Keratinocyte (primary cell): ENCODE results near the gene RETREG3. TPM values are rescaled to one million over a fixed set of nuclear protein-coding genes. Genes with fewer than 3 reads are reported as not detected.

Experiments
- DNase-seq: peaks from one replicate; pipeline ENCODE4 v3.0.0-alpha.2; 2011; ENCODE audit warnings: low read depth, missing footprints, low spot score
- FAIRE-seq: peaks from 2 replicates; lab custom pipeline; 2011; peaks lifted over from hg19 to GRCh38; lab: Jason Lieb, UNC
- H2AFZ ChIP-seq: 2 replicates; pipeline ENCODE4 v1.6.0; 2012; ENCODE audit warnings: low read length, control low read depth, inconsistent platforms; ENCODE audit not compliant: control insufficient read depth
- H3K27ac ChIP-seq: 2 replicates; pipeline ENCODE4 v1.5.1; 2011; ENCODE audit warnings: low read length; ENCODE audit not compliant: control insufficient read depth, insufficient read depth
- H3K27me3 ChIP-seq: 3 replicates; pipeline ENCODE4 v1.6.0; 2011; ENCODE audit warnings: low read length; ENCODE audit not compliant: control insufficient read depth, insufficient read depth; ENCODE audit errors: extremely low read depth
- H3K36me3 ChIP-seq, 2 experiments: 2 replicates in 1 of 2; 3 replicates in 1 of 2; pipeline ENCODE4 v1.5.1; 2011; ENCODE audit warnings: low read length in 2 of 2, mild to moderate bottlenecking in 1 of 2; ENCODE audit not compliant: control insufficient read depth in 2 of 2, insufficient read depth in 2 of 2; ENCODE audit errors: extremely low read depth in 1 of 2
- H3K4me1 ChIP-seq: 3 replicates; pipeline ENCODE4 v1.5.1; 2011; ENCODE audit warnings: low read length; ENCODE audit not compliant: control insufficient read depth, insufficient read depth; ENCODE audit errors: extremely low read depth
- H3K4me2 ChIP-seq: 3 replicates; pipeline ENCODE4 v1.6.0; 2011; ENCODE audit warnings: low read depth, low read length; ENCODE audit not compliant: control insufficient read depth, insufficient read depth; ENCODE audit errors: extremely low read depth
- H3K4me3 ChIP-seq, 3 experiments: fragments of 200-600 bp in 1 of 3; sonication (generic) in 1 of 3; 2 replicates in 2 of 3; 3 replicates in 1 of 3; pipeline ENCODE4 v1.5.1; 2011 to 2016; ENCODE audit warnings: low read length in 3 of 3, mild to moderate bottlenecking in 3 of 3, control low read depth in 2 of 3, inconsistent platforms in 1 of 3, low read depth in 1 of 3, mixed read lengths in 1 of 3, mixed run types in 1 of 3, moderate library complexity in 1 of 3; ENCODE audit not compliant: control insufficient read depth in 2 of 3, insufficient read depth in 2 of 3; ENCODE audit errors: extremely low read depth in 1 of 3
- H3K79me2 ChIP-seq: 2 replicates; pipeline ENCODE4 v1.6.0; 2012; ENCODE audit warnings: low read length; ENCODE audit not compliant: control insufficient read depth, insufficient read depth
- H3K9ac ChIP-seq: 3 replicates; pipeline ENCODE4 v1.6.0; 2011; ENCODE audit warnings: low read length; ENCODE audit not compliant: control insufficient read depth, insufficient read depth; ENCODE audit errors: extremely low read depth
- H3K9me1 ChIP-seq: 3 replicates; pipeline ENCODE4 v1.6.0; 2011; ENCODE audit warnings: low read length; ENCODE audit not compliant: control insufficient read depth, insufficient read depth; ENCODE audit errors: extremely low read depth
- H3K9me3 ChIP-seq: 2 replicates; pipeline ENCODE4 v1.5.1; 2012; ENCODE audit warnings: low read depth, low read length; ENCODE audit not compliant: control insufficient read depth
- H4K20me1 ChIP-seq: 3 replicates; pipeline ENCODE4 v1.6.0; 2011; ENCODE audit warnings: low read length; ENCODE audit not compliant: control insufficient read depth, insufficient read depth; ENCODE audit errors: extremely low read depth
- EZH2 ChIP-seq: IDR thresholded peaks from one replicate; pipeline ENCODE4 v1.6.1; 2012; ENCODE audit warnings: inconsistent platforms, mild to moderate bottlenecking, low read length, moderate library complexity
- dilution Hi-C: fragments of 300-500 bp; cut with MboI; formaldehyde crosslinking; loops from one replicate; pipeline ENCODE4 v1.7.0; 2020; ENCODE audit warnings: low sequenced_read_pairs; ENCODE audit not compliant: extremely low pct_ligation_motif_present
- polyA plus RNA-seq, 5 experiments: library from polyadenylated mRNA; depleted of rRNA in 3 of 5; stranded (reverse) in 3 of 5; stranded (forward) in 1 of 5; unstranded in 1 of 5; fragments of >200 nt; gene quantifications; 1 replicate in 1 of 5; 2 replicates in 3 of 5; 3 replicates in 1 of 5; pipeline versions ENCODE4 v1.2.1 to v1.2.3, GENCODE V29; 2011 to 2012; ENCODE audit warnings: missing spikeins in 2 of 5, low read depth in 1 of 5, low replicate concordance in 1 of 5
- TF ChIP-seq, protein P1 (sequence below), 3 experiments: IDR thresholded peaks in 1 of 3; conservative IDR thresholded peaks in 1 of 3; optimal IDR thresholded peaks in 1 of 3; 2 replicates in 2 of 3; 3 replicates in 1 of 3; pipeline versions ENCODE3 to v1.5.1; 2011; ENCODE audit warnings: low read length in 3 of 3, mild to moderate bottlenecking in 3 of 3, moderate library complexity in 2 of 3, control low read depth in 1 of 3, inconsistent platforms in 1 of 3; ENCODE audit not compliant: insufficient read depth in 2 of 3; ENCODE audit errors: extremely low read depth in 1 of 3

Gene RETREG3
- polyA plus RNA-seq, 1 donor (not counting 4 experiments of a cell fraction or from before 2014, with no cell fraction given), result 25.2 TPM

DNA sequence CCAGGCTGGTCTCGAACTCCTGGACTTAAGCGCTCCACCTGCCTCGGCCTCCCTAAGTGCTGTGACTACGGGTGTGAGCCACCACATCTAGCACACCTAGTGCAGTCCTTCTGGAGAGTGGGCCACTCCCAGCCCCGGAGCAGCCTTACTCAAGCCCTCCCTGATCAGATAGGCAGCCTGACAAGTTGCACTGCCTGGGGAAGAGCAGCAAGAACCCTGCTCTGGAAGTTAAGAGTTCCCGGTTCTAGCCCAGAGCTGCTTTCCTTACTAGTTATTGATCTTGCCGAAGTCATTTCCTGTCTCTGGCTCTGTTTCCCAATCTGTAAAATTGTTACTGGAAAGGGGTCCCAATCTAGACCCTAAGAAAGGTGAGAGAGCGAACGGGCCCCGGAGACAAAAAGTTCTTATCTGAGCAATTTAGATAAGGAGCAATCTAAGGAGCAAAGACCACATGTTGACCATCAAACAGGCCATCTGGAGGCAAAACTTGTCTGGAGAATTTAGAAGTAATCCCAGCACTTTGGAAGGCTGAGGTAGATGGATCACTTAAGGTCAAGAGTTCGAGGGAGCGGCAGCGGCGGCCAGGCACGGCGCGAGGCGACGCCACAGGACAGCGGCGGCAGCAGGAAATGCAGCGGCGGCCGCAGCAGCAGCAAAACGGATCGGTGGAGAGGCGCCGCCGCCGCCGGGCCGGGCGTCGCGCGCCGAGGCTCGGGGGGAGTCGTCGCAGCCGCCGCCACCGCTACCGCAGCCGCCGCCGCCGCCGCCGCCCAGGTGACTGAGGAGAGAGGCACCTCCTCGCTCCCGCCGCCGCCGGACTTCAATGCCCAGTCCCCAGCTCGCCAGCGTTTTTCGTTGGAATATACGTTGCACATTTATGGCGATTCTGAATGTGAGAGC is 77.5 kb downstream of the RETREG3 start:
- Histone ChIP-seq H4K20me1 (no peaks in the 10 kb centered on the region), H3K79me2 (peaks cover under 1% of the 10 kb centered on the region), H3K9me1 (no peaks in the 10 kb centered on the region), H2AFZ (peak overlapping the region; percentile 79), H3K4me2 (peak overlapping the region; percentile 76), H3K9me3 (no peaks in the 10 kb centered on the region), H3K9ac (peak overlapping the region; percentile 56), H3K4me1 (peaks cover 30% of the 10 kb centered on the region), H3K4me3 (peak overlapping the region in 2 of 3 experiments; percentile 43 to 49), H3K36me3 (no peaks in the 10 kb centered on the region), H3K27ac (no peak overlapping the region), H3K27me3 (no peaks in the 10 kb centered on the region)
- DNase-seq, result no peak
- dilution Hi-C loops, result no loop called here
- TF ChIP-seq EZH2, result no peak
- TF ChIP-seq, protein P1, sequence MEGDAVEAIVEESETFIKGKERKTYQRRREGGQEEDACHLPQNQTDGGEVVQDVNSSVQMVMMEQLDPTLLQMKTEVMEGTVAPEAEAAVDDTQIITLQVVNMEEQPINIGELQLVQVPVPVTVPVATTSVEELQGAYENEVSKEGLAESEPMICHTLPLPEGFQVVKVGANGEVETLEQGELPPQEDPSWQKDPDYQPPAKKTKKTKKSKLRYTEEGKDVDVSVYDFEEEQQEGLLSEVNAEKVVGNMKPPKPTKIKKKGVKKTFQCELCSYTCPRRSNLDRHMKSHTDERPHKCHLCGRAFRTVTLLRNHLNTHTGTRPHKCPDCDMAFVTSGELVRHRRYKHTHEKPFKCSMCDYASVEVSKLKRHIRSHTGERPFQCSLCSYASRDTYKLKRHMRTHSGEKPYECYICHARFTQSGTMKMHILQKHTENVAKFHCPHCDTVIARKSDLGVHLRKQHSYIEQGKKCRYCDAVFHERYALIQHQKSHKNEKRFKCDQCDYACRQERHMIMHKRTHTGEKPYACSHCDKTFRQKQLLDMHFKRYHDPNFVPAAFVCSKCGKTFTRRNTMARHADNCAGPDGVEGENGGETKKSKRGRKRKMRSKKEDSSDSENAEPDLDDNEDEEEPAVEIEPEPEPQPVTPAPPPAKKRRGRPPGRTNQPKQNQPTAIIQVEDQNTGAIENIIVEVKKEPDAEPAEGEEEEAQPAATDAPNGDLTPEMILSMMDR (optimal IDR thresholded peaks at IDR 0.05 in 1 of 3, IDR thresholded peaks at IDR 0.05 in 1 of 3, conservative IDR thresholded peaks at IDR 0.05 in 1 of 3; ENCODE audit: extremely low read depth in 1 of 3, insufficient read depth in 2 of 3, low read length in 3 of 3), result peak; percentile 20 to 59 (median 44)
- FAIRE-seq, result no peak

DNA sequence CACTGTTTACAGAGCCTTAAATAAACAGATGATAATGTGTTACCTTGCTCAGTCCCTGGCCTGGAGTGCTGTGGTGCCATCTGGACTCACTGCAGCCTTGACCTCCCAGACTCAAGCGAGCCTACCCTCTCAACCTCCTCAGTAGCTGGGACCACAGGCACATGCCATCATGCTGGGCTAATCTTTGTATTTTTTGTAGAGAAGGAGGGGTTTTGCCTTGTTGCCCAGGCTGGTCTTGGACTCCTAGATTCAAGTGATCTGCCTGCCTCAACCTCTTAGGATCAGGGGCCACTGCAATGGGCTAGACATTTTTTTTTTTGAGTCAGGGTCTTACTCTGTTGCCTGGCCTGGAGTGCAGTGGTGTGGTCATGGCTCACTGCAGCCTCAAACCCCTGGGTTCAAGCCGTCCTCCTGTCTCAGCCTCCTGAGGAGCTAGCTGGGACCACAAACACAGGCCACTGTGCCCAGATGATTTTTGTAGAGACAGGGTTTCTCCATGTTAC is 78.2 kb downstream of the RETREG3 start:
- TF ChIP-seq, protein P1 (optimal IDR thresholded peaks at IDR 0.05 in 1 of 3, IDR thresholded peaks at IDR 0.05 in 1 of 3, conservative IDR thresholded peaks at IDR 0.05 in 1 of 3; ENCODE audit: extremely low read depth in 1 of 3, insufficient read depth in 2 of 3, low read length in 3 of 3), result no peak
- no peak overlapping the region for H3K27ac ChIP-seq
- H3K9ac ChIP-seq, result no peak overlapping the region
- H3K36me3 ChIP-seq, result no peaks in the 10 kb centered on the region
- H3K27me3 ChIP-seq, result no peaks in the 10 kb centered on the region
- no peaks in the 10 kb centered on the region for H3K79me2 ChIP-seq
- no peaks in the 10 kb centered on the region for H4K20me1 ChIP-seq
- no peaks in the 10 kb centered on the region for H3K9me3 ChIP-seq
- no peaks in the 10 kb centered on the region for H3K9me1 ChIP-seq
- no peak overlapping the region for H3K4me2 ChIP-seq
- peaks cover 31% of the 10 kb centered on the region for H3K4me1 ChIP-seq
- FAIRE-seq (no peak), DNase-seq (no peak)
- no peak overlapping the region for H3K4me3 ChIP-seq
- no peak overlapping the region for H2AFZ ChIP-seq
- dilution Hi-C loops, result no loop called here

Other genes with a start within 250 kb of the RETREG3 start
- 30.6 to 55.8 TPM (median 37.4 TPM) in 3 replicates for gene STAT3, start 220.9 kb downstream of the RETREG3 start, polyA plus RNA-seq
- gene CAVIN1, start 186.1 kb downstream of the RETREG3 start, polyA plus RNA-seq, result 172 to 237 TPM (median 190 TPM) in 3 replicates
- 24.0 to 43.7 TPM (median 41.9 TPM) in 3 replicates for gene ATP6V0A1, start 150.5 kb downstream of the RETREG3 start, polyA plus RNA-seq
- gene NAGLU, start 73.1 kb downstream of the RETREG3 start, polyA plus RNA-seq, result 6.9 to 13.1 TPM (median 10.8 TPM) in 3 replicates
- 3.6 to 14.7 TPM (median 5.3 TPM) in 3 replicates for gene HSD17B1, start 56.5 kb downstream of the RETREG3 start, polyA plus RNA-seq
- gene COASY, start 47.2 kb downstream of the RETREG3 start, polyA plus RNA-seq, result 25.9 to 49.8 TPM (median 26.2 TPM) in 3 replicates
- gene MLX, start 42.3 kb downstream of the RETREG3 start, polyA plus RNA-seq, result 39.2 to 45.1 TPM (median 39.5 TPM) in 3 replicates
- 2.4 to 7.8 TPM (median 7.7 TPM) in 3 replicates for gene PSMC3IP, start 31.6 kb downstream of the RETREG3 start, polyA plus RNA-seq
- gene TUBG1, start 309 bp upstream of the RETREG3 start, polyA plus RNA-seq, result 35.1 to 141 TPM (median 54.8 TPM) in 3 replicates
- gene TUBG2, start 49.9 kb upstream of the RETREG3 start, polyA plus RNA-seq, result 13.5 to 17.8 TPM (median 14.5 TPM) in 3 replicates
- gene PLEKHH3, start 67.6 kb upstream of the RETREG3 start, polyA plus RNA-seq, result 3.1 to 10.7 TPM (median 4.9 TPM) in 3 replicates
- gene CCR10, start 72.5 kb upstream of the RETREG3 start, polyA plus RNA-seq, result 0.02 to 0.05 TPM (median 0.03 TPM) in 3 replicates
- gene CNTNAP1, start 73.2 kb upstream of the RETREG3 start, polyA plus RNA-seq, result 0.46 to 2.0 TPM (median 0.71 TPM) in 3 replicates
- 13.6 to 18.4 TPM (median 18.3 TPM) in 3 replicates for gene EZH1, start 135.7 kb upstream of the RETREG3 start, polyA plus RNA-seq
- gene RAMP2, start 151.9 kb upstream of the RETREG3 start, polyA plus RNA-seq, result 0.19 TPM in 1 of 3 replicates, not detected in the others
- gene VPS25, start 164.1 kb upstream of the RETREG3 start, polyA plus RNA-seq, result 122 to 141 TPM (median 133 TPM) in 3 replicates
- 0.03 to 0.10 TPM (median 0.04 TPM) in 3 replicates for gene WNK4, start 171.2 kb upstream of the RETREG3 start, polyA plus RNA-seq
- 83.6 to 97.8 TPM (median 92.4 TPM) in 3 replicates for gene COA3, start 189.3 kb upstream of the RETREG3 start, polyA plus RNA-seq
- not detected in 3 replicates for gene CNTD1, start 189.5 kb upstream of the RETREG3 start, polyA plus RNA-seq
- gene BECN1, start 214.9 kb upstream of the RETREG3 start, polyA plus RNA-seq, result 71.6 to 94.2 TPM (median 89.8 TPM) in 3 replicates
- 108 to 257 TPM (median 190 TPM) in 3 replicates for gene PSME3, start 224.0 kb upstream of the RETREG3 start, polyA plus RNA-seq
- 0.73 to 1.5 TPM (median 0.94 TPM) in 3 replicates for gene AOC2, start 235.2 kb upstream of the RETREG3 start, polyA plus RNA-seq
- gene AOC3, start 241.8 kb upstream of the RETREG3 start, polyA plus RNA-seq, result 0.18 to 0.30 TPM (median 0.22 TPM) in 3 replicates